Motor neuron (in vitro differentiated cells): ENCODE data around the gene GPR21. TPM values are rescaled to one million over a fixed set of nuclear protein-coding genes. Genes with fewer than 3 reads are reported as not detected.

Experiments used
- ATAC-seq, 8 experiments: fragments of 200-7000 bp; cut with Tn5 transposase; replicated peaks in 6 of 8; 2 replicates each; pipeline ENCODE4 v1.8.0; 2021; ENCODE audit warnings: mild to moderate bottlenecking in 8 of 8, moderate library complexity in 8 of 8
- H3K27ac ChIP-seq, 2 donors: fragments of 250-450 bp; sonication (Bioruptor Pico); 2 replicates each; pipeline ENCODE4 v1.9.0; 2021; ENCODE audit warnings: antibody characterized with exemption in 2 of 2, mild to moderate bottlenecking in 2 of 2, moderate library complexity in 1 of 2
- H3K4me1 ChIP-seq, 2 donors: fragments of 250-450 bp; sonication (Bioruptor Pico); replicated peaks in 1 of 2; 2 replicates each; pipeline ENCODE4 v1.6.1; 2021; ENCODE audit warnings: antibody characterized with exemption in 2 of 2, mild to moderate bottlenecking in 2 of 2, moderate library complexity in 1 of 2
- H3K4me3 ChIP-seq, 5 donors: fragments of 250-450 bp; sonication (Bioruptor Pico); 2 replicates each; pipeline ENCODE4 v1.9.0; 2021; ENCODE audit warnings: antibody characterized with exemption in 5 of 5, mild to moderate bottlenecking in 5 of 5, moderate library complexity in 4 of 5
- WGBS, 10 experiments: fragments of 450-650 bp; shearing (Covaris generic); methylation state at CpG; one replicate each; pipeline ENCODE4 v1.0.0; 2022; 5-methylcytosine and 5-hydroxymethylcytosine counted together
- in situ Hi-C, 9 experiments: fragments of 400-800 bp; cut with MboI; loops; one replicate each; pipeline ENCODE4 v1.15.0; 2021; ENCODE audit warnings: low sequenced_read_pairs in 9 of 9, low pct_unique_long_range_greater_than_20kb in 2 of 9; ENCODE audit not compliant: unreplicated experiment in 9 of 9
- total RNA-seq, 8 experiments: library from RNA; unstranded; fragments of 300-600 nt; gene quantifications; 2 replicates each; pipeline versions ENCODE4 v1.2.3 to v1.2.4, GENCODE V29; 2022

The GPR21 gene
- total RNA-seq, 8 experiments from 2014 or later, result 0.27 to 2.7 (median 0.63) TPM

GRCh38 chr9:123011380-123011779 lies 22.1 kb upstream of the GPR21 start:
- H3K4me3 ChIP-seq, result no peak overlapping the region
- ATAC-seq, result no peak
- no peak overlapping the region for H3K27ac ChIP-seq
- no peaks in the 10 kb centered on the region for H3K4me1 ChIP-seq
- 83 to 100% (median 98%) methylated on average over 1 to 3 of the region's 3 CpGs; no CpG with 5 or more reads in 4 of the 10 experiments for WGBS, 10 experiments
- in situ Hi-C loops, result no loop called here

GRCh38 chr9:123011878-123012528 lies 21.5 kb upstream of the GPR21 start:
- no peak overlapping the region for H3K27ac ChIP-seq

GRCh38 chr9:123016631-123017030 lies 16.8 kb upstream of the GPR21 start:
- H3K4me3 ChIP-seq, result no peak overlapping the region
- in situ Hi-C loops, result no loop called here
- H3K4me1 ChIP-seq, result no peaks in the 10 kb centered on the region
- H3K27ac ChIP-seq, result no peak overlapping the region
- 60 to 100% (median 100%) methylated on average over 1 of the region's 1 CpG; no CpG with 5 or more reads in 1 of the 10 experiments for WGBS, 10 experiments
- no peak for ATAC-seq

More at GRCh38 chr9:123011878-123012528, 21.5 kb upstream of the GPR21 start:
- no peak overlapping the region for H3K4me3 ChIP-seq
- WGBS, 10 experiments, result 13 to 100% (median 100%) methylated on average over 1 to 2 of the region's 3 CpGs; no CpG with 5 or more reads in 1 of the 10 experiments
- ATAC-seq, result no peak
- no peaks in the 10 kb centered on the region for H3K4me1 ChIP-seq
- in situ Hi-C loops, result no loop called here

GRCh38 chr9:123020796-123021195 lies 12.7 kb upstream of the GPR21 start:
- ATAC-seq, result no peak
- Histone ChIP-seq H3K27ac (no peak overlapping the region), H3K4me1 (no peaks in the 10 kb centered on the region), H3K4me3 (no peak overlapping the region)
- in situ Hi-C loops, result no loop called here
- 0 to 100% (median 84%) methylated on average over 1 to 2 of the region's 2 CpGs for WGBS, 10 experiments

GRCh38 chr9:123026425-123026824 lies 7.0 kb upstream of the GPR21 start:
- Histone ChIP-seq H3K4me1 (no peaks in the 10 kb centered on the region), H3K4me3 (no peak overlapping the region), H3K27ac (no peak overlapping the region)
- 80 to 100% (median 100%) methylated on average over 1 of the region's 1 CpG; no CpG with 5 or more reads in 1 of the 10 experiments for WGBS, 10 experiments
- ATAC-seq, result no peak
- in situ Hi-C loops, result no loop called here

- H3K4me3 ChIP-seq, result no peak overlapping the region
- no peak overlapping the region for H3K27ac ChIP-seq
- 0 to 100% (median 53%) methylated on average over 1 to 3 of the region's 3 CpGs; no CpG with 5 or more reads in 1 of the 10 experiments for WGBS, 10 experiments
- in situ Hi-C loops, result no loop called here
- H3K4me1 ChIP-seq, result no peaks in the 10 kb centered on the region
- ATAC-seq, result no peak
Observed at GRCh38 chr9:123027517-123027916, 6.0 kb upstream of the GPR21 start.

GRCh38 chr9:123028136-123028535 lies 5.3 kb upstream of the GPR21 start:
- in situ Hi-C loops, result no loop called here
- no peak overlapping the region for H3K27ac ChIP-seq
- H3K4me3 ChIP-seq, result no peak overlapping the region
- H3K4me1 ChIP-seq, result no peaks in the 10 kb centered on the region
- no peak for ATAC-seq

GRCh38 chr9:123028973-123029372 lies 4.5 kb upstream of the GPR21 start:
- in situ Hi-C loops, result no loop called here
- H3K4me1 ChIP-seq, result no peaks in the 10 kb centered on the region
- no peak for ATAC-seq
- WGBS, 10 experiments, result 83 to 100% (median 100%) methylated on average over 1 to 3 of the region's 3 CpGs; no CpG with 5 or more reads in 2 of the 10 experiments
- H3K27ac ChIP-seq, result no peak overlapping the region
- H3K4me3 ChIP-seq, result no peak overlapping the region

- WGBS, 10 experiments, result 33 to 92% (median 70%) methylated on average over 1 of the region's 1 CpG; no CpG with 5 or more reads in 4 of the 10 experiments
- H3K4me3 ChIP-seq, result no peak overlapping the region
- ATAC-seq, result no peak
- H3K27ac ChIP-seq, result no peak overlapping the region
- no peaks in the 10 kb centered on the region for H3K4me1 ChIP-seq
- in situ Hi-C loops, result no loop called here
Observed at GRCh38 chr9:123031963-123032362, 1.5 kb upstream of the GPR21 start.

- WGBS, 10 experiments, result 73 to 100% (median 95%) methylated on average over 1 to 7 of the region's 8 CpGs; no CpG with 5 or more reads in 2 of the 10 experiments
- peak in 2 of 8 experiments; percentile 41 to 60 for ATAC-seq
- H3K27ac ChIP-seq, result no peak overlapping the region
- no peak overlapping the region for H3K4me3 ChIP-seq
- in situ Hi-C loops, result no loop called here
- no peaks in the 10 kb centered on the region for H3K4me1 ChIP-seq
Observed at GRCh38 chr9:123033864-123034601, 566 bp downstream of the GPR21 start.

- no peak for ATAC-seq
- WGBS, 10 experiments, result 80 to 100% (median 96%) methylated on average over 1 to 7 of the region's 13 CpGs
- no peak overlapping the region for H3K27ac ChIP-seq
Observed at GRCh38 chr9:123034881-123035510, 1.5 kb downstream of the GPR21 start.

GRCh38 chr9:123035791-123036190 lies 2.3 kb downstream of the GPR21 start:
- H3K27ac ChIP-seq, result no peak overlapping the region
- in situ Hi-C loops, result no loop called here
- no peak overlapping the region for H3K4me3 ChIP-seq
- no peaks in the 10 kb centered on the region for H3K4me1 ChIP-seq
- WGBS, 10 experiments, result 17 to 100% (median 93%) methylated on average over 2 of the region's 2 CpGs
- no peak for ATAC-seq

More at GRCh38 chr9:123034881-123035510, 1.5 kb downstream of the GPR21 start:
- H3K4me1 ChIP-seq, result no peaks in the 10 kb centered on the region
- in situ Hi-C loops, result no loop called here
- no peak overlapping the region for H3K4me3 ChIP-seq

GRCh38 chr9:123036893-123037545 lies 3.6 kb downstream of the GPR21 start:
- Histone ChIP-seq H3K4me3 (no peak overlapping the region), H3K4me1 (no peaks in the 10 kb centered on the region), H3K27ac (no peak overlapping the region)
- in situ Hi-C loops, result no loop called here
- no peak for ATAC-seq
- 88 to 100% (median 100%) methylated on average over 1 to 3 of the region's 3 CpGs; no CpG with 5 or more reads in 2 of the 10 experiments for WGBS, 10 experiments
